HG02870 (cell line): Measurements from ENCODE around the gene ZMAT3.
A peak's percentile ranks its signal among the peaks of the same experiment; 100 is the strongest.
"Not testable (repeated sequence)": the region's sequence is repeated elsewhere in the genome, so short reads cannot be mapped to it uniquely, and the experiment has no call there.

ENCODE experiments used
- ATAC-seq: cut with Tn5 transposase; IDR thresholded peaks from one replicate; pipeline ENCODE4 v1.9.1; 2021; ENCODE audit warnings: mild to moderate bottlenecking, moderate library complexity; ENCODE audit not compliant: unreplicated experiment

Gene ZMAT3

DNA sequence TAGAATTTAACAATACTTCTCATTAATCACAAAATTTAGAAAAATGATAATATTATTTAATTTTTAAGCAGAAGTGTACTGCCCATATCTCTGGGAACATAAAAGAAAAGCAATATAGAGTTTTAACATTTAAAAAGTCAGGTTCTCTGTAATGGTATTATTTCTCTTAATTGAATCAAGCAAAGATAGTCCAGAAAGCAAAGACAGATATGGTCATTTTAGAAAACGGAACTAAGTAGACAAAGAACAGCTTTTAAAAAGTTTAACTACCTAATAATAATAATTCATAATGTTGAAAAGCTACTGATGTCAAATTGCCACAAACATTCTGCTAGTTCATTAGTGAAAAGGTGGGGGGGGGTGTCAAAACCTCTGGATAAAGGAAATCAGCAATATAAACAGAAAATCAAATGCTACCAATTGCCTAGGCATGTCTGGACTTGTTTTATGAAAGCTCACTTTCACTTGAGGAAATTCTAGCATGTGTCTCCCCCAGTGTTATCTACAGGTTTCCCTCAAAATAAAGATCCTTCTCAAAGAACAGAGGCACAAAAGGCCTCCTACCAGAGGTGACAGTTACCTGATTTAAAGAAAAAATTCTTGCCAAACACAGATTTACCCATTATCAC lies 1.7 kb downstream of the ZMAT3 start:
- no peak for ATAC-seq

DNA sequence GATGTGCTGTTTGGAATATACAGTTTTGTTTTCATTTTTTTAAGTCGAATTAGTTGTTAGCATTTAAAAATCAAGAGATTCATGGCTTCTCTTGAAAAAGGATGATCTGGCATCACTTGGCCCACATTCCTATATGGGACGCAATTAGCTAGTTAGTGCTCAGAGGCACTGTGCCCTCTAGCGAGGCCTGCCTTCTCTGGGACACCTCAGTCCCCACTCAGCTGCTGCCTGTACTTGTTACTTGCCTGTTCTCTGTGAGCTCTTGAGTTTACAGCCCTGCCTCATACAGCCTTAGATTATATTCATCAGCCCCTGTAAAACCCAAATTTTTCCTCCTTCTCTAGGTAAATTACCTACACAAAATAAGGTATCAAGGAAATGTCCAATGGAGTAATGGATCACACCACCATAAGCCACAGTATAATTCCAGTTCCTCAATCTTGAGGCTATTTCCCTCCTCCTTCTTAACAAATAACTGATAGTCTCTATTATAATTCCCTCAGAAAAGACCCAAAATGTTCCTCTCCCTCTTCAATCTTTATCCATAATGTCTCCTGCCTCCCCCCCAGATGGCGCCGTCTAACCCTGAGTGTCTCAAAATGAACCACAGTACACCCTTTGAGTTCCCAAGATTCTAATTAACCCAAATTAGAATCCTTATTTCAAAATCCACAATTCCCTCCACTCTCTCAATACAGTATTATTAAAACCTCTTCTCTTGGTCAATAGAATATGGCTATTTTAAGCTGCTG lies 2.7 kb downstream of the ZMAT3 start:
- no peak for ATAC-seq

DNA sequence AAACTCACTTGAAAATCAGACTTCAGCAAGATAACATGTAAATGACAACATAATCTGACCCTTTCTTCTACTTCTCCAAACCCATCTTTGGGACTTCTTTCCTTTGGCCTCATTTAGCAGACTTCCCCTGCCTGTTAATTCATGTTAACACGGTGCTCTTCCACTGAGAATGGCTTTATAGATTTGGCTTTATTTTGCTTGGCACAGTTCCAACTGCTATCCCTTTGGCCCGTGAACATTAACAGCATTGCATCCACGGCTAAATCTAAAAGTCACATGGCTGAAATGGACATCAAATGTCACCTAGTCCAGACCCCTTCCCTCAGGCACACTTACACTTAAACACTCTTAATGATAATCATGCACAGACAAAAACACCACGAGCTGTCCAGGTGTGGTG lies 3.8 kb downstream of the ZMAT3 start:
- no peak for ATAC-seq

DNA sequence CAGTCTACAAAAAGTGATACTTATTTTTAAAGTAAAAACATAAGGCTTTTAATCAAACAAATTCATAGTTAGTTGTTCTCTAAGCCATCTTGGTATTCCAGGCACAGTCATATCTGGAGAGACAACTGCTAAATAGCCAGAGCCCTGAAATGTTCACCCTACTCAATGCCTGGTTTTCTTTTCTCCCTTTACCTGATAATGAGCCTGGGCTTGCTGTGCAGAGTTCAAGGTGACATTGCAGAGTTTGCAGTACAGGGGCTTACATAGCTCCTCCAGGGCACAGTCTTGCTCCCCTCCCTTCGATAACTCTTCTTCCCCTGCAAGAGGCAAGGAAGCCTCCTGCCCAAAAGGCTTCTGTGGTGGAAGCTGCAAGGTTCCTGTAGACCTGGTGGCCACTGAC lies 4.3 kb downstream of the ZMAT3 start:
- ATAC-seq: no peak

- ATAC-seq: no peak
Observed at GRCh38 chr3:179063945-179064560, 7.6 kb downstream of the ZMAT3 start.

DNA sequence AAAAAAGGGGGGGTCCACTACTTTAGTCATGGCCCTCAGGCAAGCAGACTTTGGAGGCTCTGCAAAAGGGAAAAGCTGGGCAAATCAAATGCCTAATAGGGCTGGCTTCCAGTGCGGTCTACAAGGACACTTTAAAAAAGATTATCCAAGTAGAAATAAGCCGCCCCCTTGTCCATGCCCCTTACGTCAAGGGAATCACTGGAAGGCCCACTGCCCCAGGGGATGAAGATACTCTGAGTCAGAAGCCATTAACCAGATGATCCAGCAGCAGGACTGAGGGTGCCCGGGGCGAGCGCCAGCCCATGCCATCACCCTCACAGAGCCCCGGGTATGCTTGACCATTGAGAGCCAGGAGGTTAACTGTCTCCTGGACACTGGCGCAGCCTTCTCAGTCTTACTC lies 15.3 kb downstream of the ZMAT3 start:
- no peak for ATAC-seq

- not testable (repeated sequence) for ATAC-seq
Observed at GRCh38 chr3:179054565-179054964, 17.0 kb downstream of the ZMAT3 start.

- ATAC-seq: peak; percentile 76
Observed at GRCh38 chr3:179046497-179047353, 24.9 kb downstream of the ZMAT3 start.

DNA sequence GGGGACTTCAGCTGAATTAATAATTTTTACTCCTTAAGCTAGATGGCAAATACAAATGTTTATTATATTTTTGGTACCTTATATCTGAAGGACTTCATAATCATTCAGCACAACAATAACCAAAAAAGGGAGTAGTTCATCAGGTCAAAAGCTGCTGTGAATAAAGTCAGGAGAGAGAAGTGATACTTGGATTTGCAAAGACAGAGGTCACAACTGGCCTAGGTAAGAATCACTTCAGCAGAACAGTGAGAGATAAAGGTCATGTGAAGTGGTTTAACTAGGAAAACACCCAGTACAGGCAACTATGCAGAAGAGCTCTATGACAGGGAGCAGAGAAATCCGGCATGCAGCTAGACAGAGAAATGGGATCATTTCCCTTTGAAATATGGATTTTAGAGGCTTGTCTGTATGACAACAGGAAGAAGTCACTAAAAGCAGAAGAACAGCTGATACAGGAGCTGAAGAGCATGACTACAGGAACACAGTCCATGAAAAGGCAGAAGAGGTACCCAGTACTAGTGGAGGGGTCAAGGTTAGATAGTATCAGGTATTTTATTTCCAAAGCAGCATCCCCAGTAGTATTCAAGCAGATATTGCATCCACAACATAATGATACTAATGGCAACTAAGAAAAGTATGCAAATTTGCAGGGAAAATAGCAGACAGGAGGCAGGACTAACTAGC lies 25.7 kb downstream of the ZMAT3 start:
- ATAC-seq: peak; percentile 65

DNA sequence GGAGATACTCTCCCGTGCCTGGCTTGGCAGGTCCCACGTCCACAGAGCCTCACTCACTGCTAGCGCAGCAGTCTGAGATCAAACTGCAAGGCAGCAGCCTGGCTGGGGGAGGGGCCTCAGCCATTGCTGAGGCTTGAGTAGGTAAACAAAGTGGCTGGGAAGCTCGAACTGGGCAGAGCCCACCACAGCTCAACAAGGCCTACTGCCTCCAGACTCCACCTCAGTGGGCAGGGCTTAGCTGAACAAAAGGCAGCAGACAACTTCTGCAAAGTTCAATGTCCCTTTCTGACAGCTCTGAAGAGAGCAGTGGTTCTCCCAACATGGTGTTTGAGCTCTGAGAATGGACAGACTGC lies 32.7 kb downstream of the ZMAT3 start:
- not testable (repeated sequence) for ATAC-seq

DNA sequence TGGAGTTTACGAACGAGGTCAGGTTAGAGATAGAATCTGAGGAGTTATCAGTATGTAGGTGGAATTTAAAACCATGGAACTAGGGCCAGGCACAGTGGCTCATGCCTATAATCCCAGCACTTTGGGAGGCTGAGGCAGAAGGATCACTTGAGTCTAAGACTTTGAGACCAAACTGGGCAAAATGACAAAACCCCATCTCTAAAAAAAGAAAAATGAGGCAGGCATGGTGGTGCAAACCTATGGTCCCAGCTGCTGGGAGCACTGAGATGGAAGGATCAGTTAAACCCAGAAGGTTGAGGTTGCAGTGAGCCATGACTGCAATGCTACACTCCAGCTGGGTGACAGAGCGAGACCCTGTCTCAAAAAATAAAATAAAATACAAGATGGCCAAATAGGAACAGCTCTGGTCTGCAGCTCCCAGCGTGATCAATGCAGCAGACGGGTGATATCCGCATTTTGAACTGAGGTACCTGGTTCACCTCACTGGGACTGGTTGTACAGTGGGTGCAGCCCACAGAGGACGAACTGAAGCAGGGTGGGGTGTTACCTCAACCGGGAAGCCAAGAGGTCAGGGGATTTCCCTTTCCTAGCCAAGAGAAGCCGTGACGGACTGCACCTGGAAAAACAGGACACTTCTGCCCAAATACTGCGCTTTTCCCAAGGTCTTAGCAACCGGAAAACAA lies 33.3 kb downstream of the ZMAT3 start:
- ATAC-seq: no peak

GRCh38 chr3:179037351-179037750 lies 34.3 kb downstream of the ZMAT3 start:
- ATAC-seq: no peak

DNA sequence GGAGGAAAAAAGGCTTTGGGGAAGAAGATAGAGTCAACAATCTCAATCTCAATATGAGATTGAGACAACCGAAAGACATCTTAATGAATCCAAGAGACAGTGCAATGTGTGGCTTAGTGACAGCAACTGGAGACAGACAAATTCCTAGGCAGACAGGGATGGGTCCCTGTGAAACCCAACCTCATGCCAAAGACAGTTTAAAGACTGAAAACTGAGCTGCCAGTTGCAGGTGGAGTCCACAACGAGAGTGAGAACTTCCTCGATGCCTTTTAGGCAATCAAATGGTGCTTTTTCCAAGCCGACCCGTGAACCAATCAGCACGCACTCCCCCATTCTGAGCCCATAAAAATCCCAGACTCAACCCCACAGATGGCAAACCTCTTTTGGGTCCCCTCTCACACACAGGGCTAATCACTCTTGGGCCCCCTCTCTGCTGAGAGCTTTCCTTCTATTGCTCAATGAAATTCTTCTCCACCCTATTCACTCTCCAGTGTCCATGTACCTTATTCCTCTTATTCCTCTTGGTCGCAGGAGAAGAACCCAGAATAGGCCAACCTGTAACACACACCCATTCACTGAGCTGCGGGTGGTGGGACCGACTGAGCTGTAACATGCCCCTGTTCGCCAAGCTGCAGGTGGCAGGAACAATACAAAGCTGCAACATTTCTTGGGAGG lies 34.8 kb downstream of the ZMAT3 start:
- ATAC-seq: no peak

GRCh38 chr3:179036226-179036625 lies 35.4 kb downstream of the ZMAT3 start:
- ATAC-seq: no peak

GRCh38 chr3:179035232-179035631 lies 36.4 kb downstream of the ZMAT3 start:
- no peak for ATAC-seq

- ATAC-seq: not testable (repeated sequence)
Observed at GRCh38 chr3:179033304-179033657, 38.3 kb downstream of the ZMAT3 start.

DNA sequence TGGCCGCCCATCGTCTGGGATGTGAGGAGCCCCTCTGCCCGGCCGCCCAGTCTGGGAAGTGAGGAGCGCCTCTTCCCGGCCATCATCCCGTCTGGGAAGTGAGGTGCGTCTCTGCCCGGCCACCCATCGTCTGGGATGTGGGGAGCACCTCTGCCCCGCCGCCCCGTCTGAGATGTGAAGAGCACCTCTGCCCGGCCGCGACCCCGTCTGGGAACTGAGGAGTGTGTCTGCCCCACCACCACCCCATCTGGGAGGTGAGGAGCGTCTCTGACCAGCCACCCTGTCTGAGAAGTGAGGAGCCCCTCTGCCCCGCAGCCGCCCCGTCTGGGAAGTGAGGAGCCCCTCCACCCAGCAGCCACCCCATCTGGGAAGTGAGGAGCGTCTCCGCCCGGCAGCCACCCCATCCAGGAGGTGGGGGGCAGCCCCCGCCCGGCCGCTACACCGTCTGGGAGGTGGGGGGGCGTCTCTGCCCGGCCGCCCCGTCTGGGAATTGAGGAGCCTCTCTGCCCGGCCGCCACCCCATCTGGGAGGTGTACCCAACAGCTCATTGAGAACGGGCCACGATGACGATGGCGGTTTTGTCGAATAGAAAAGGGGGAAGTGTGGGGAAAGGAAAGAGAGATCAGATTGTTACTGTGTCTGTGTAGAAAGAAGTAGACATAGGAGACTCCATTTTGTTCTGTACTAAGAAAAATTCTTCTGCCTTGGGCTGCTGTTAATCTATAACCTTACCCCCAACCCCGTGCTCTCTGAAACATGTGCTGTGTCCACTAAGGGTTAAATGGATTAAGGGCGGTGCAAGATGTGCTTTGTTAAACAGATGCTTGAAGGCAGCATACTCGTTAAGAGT lies 38.9 kb downstream of the ZMAT3 start:
- not testable (repeated sequence) for ATAC-seq

- ATAC-seq: no peak
Observed at GRCh38 chr3:179029096-179029495, 42.5 kb downstream of the ZMAT3 start.

- ATAC-seq: no peak
Observed at GRCh38 chr3:179028408-179028807, 43.2 kb downstream of the ZMAT3 start.
